Neutrophil (primary cell): Measurements from ENCODE around the gene IRS2.
A peak's percentile ranks its signal among the peaks of the same experiment; 100 is the strongest.

Source experiments
- H3K27ac ChIP-seq: fragments of 200-600 bp; sonication (generic); 2 replicates; pipeline ENCODE4 v1.5.1; 2016; ENCODE audit warnings: mild to moderate bottlenecking, moderate library complexity
- H3K27me3 ChIP-seq: fragments of 200-600 bp; sonication (generic); 2 replicates; pipeline ENCODE4 v1.6.0; 2016; ENCODE audit warnings: mild to moderate bottlenecking
- H3K36me3 ChIP-seq: fragments of 200-600 bp; sonication (generic); 2 replicates; pipeline ENCODE4 v1.5.1; 2017
- H3K4me1 ChIP-seq, 2 experiments: fragments of 200-600 bp in 1 of 2; sonication (generic) in 1 of 2; 1 replicate in 1 of 2; 2 replicates in 1 of 2; pipeline versions ENCODE4 v1.5.1 to v1.6.1; 2013 to 2016; ENCODE audit warnings: low read depth in 1 of 2, low read length in 1 of 2, mild to moderate bottlenecking in 1 of 2, moderate library complexity in 1 of 2; ENCODE audit not compliant: control insufficient read depth in 1 of 2, insufficient read depth in 1 of 2
- H3K4me3 ChIP-seq, 2 experiments: fragments of 200-600 bp in 1 of 2; sonication (generic) in 1 of 2; 1 replicate in 1 of 2; 2 replicates in 1 of 2; pipeline ENCODE4 v1.5.1; 2013 to 2016; ENCODE audit warnings: low read depth in 1 of 2, low read length in 1 of 2, mild to moderate bottlenecking in 1 of 2, moderate library complexity in 1 of 2
- H3K9me3 ChIP-seq: fragments of 200-600 bp; sonication (generic); 2 replicates; pipeline ENCODE4 v1.5.1; 2016
- TF ChIP-seq, protein P1 (sequence below): fragments of 200-600 bp; sonication (generic); IDR thresholded peaks from 2 replicates; pipeline ENCODE4 v1.5.1; 2016; ENCODE audit warnings: antibody characterized with exemption

Gene IRS2

GRCh38 chr13:109780845-109781383 is 5.5 kb downstream of the IRS2 start:
- TF ChIP-seq, protein P1, sequence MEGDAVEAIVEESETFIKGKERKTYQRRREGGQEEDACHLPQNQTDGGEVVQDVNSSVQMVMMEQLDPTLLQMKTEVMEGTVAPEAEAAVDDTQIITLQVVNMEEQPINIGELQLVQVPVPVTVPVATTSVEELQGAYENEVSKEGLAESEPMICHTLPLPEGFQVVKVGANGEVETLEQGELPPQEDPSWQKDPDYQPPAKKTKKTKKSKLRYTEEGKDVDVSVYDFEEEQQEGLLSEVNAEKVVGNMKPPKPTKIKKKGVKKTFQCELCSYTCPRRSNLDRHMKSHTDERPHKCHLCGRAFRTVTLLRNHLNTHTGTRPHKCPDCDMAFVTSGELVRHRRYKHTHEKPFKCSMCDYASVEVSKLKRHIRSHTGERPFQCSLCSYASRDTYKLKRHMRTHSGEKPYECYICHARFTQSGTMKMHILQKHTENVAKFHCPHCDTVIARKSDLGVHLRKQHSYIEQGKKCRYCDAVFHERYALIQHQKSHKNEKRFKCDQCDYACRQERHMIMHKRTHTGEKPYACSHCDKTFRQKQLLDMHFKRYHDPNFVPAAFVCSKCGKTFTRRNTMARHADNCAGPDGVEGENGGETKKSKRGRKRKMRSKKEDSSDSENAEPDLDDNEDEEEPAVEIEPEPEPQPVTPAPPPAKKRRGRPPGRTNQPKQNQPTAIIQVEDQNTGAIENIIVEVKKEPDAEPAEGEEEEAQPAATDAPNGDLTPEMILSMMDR: no peak
- Histone ChIP-seq H3K9me3 (no peaks in the 10 kb centered on the region), H3K27me3 (no peaks in the 10 kb centered on the region), H3K4me1 (peaks cover 77 to 79% of the 10 kb centered on the region in 2 experiments), H3K27ac (peak overlapping the region; percentile 39), H3K36me3 (peaks cover 58% of the 10 kb centered on the region), H3K4me3 (peak overlapping the region; percentile 57 to 65)

GRCh38 chr13:109779876-109780510 is 6.4 kb downstream of the IRS2 start:
- TF ChIP-seq, protein P1: no peak
- H3K4me3 ChIP-seq: peak overlapping the region; percentile 57 to 65
- H3K36me3 ChIP-seq: peaks cover 58% of the 10 kb centered on the region
- peak overlapping the region; percentile 39 for H3K27ac ChIP-seq
- H3K27me3 ChIP-seq: no peaks in the 10 kb centered on the region
- H3K9me3 ChIP-seq: no peaks in the 10 kb centered on the region
- H3K4me1 ChIP-seq: peaks cover 77 to 88% of the 10 kb centered on the region in 2 experiments

DNA sequence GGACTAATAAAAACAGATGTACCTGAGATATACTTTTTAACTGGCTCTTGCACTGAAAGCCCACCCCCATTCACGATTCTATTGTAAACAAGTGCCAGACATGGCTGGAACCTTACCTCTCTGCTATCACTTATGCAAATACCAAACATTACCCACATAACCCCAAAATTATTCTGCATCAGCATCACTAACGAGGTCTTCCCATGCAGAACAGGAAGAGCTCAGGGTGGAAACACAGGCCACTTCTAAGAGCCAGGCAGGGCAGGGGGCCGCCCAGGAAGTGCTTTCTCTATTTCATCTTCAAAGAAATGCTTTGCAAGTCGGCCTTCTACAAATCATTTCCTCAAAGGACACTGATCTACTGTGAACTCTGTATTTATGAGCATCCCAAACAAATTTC is 7.3 kb downstream of the IRS2 start:
- peak overlapping the region; percentile 57 to 65 for H3K4me3 ChIP-seq
- peak overlapping the region; percentile 39 for H3K27ac ChIP-seq
- peaks cover 76 to 88% of the 10 kb centered on the region in 2 experiments for H3K4me1 ChIP-seq
- TF ChIP-seq, protein P1: no peak
- peaks cover 54% of the 10 kb centered on the region for H3K36me3 ChIP-seq
- no peaks in the 10 kb centered on the region for H3K9me3 ChIP-seq
- no peaks in the 10 kb centered on the region for H3K27me3 ChIP-seq

DNA sequence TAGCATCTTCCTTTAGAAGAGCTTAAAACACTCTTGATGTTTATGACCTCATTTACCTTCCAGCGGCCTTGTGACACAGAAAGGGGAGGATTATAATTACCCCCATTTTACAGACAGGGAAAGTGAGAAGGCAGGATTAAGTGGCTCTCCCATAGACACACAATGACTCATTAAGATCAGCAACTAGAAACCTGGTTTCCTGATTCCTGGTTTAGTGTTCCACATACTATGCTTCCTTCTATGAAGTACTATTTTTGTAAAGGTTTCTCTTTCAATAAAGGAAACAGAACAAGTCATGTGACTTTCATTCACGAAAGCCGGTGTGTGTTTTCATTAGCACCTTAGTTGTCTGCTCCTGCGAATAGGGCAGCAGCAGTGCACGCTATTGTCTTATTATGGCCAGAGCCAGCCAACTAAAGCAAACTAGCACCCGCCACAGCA is 8.3 kb downstream of the IRS2 start:
- peaks cover 73 to 85% of the 10 kb centered on the region in 2 experiments for H3K4me1 ChIP-seq
- no peaks in the 10 kb centered on the region for H3K9me3 ChIP-seq
- H3K27ac ChIP-seq: peak overlapping the region; percentile 39
- H3K36me3 ChIP-seq: peaks cover 44% of the 10 kb centered on the region
- TF ChIP-seq, protein P1: no peak
- no peaks in the 10 kb centered on the region for H3K27me3 ChIP-seq
- peak overlapping the region; percentile 57 to 65 for H3K4me3 ChIP-seq

DNA sequence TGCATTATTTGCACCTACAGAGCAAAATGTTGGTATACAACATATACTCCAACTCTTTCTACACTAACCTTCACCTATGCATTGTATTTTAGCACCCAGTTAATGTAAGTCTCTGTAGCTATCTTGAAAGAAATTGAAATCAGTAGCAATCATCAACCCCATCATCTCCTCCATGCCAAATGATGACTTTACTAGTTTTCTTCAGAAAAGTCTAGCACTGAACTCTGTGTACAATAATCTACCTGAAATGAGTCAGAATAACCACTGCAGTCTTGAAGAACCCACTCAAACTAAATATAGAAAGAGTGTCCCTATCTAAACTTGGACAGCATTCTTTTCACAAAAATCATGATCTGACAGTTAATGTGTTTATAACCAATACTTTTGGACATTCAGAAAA is 9.8 kb downstream of the IRS2 start:
- H3K4me3 ChIP-seq: peak overlapping the region in 1 of 2 experiments; percentile 28
- H3K27me3 ChIP-seq: no peaks in the 10 kb centered on the region
- H3K9me3 ChIP-seq: no peaks in the 10 kb centered on the region
- H3K27ac ChIP-seq: peak overlapping the region; percentile 39
- peaks cover 37% of the 10 kb centered on the region for H3K36me3 ChIP-seq
- peaks cover 62 to 75% of the 10 kb centered on the region in 2 experiments for H3K4me1 ChIP-seq
- TF ChIP-seq, protein P1: no peak
